GM10266 (cell line): ENCODE measurements around the gene FAAP24.
"Not testable (repeated sequence)": the region's sequence is repeated elsewhere in the genome, so short reads cannot be mapped to it uniquely, and the experiment has no call there.

Experiments used
- DNase-seq: peaks from one replicate; pipeline ENCODE4 v3.0.0; 2012; ENCODE audit errors: extremely low spot score
- TF ChIP-seq, protein P1 (sequence below): IDR thresholded peaks from 2 replicates; pipeline ENCODE4 v1.5.1; 2012; ENCODE audit warnings: mild to moderate bottlenecking, low read depth; ENCODE audit not compliant: control insufficient read depth, insufficient read depth; ENCODE audit errors: missing control alignments

FAAP24 gene

DNA sequence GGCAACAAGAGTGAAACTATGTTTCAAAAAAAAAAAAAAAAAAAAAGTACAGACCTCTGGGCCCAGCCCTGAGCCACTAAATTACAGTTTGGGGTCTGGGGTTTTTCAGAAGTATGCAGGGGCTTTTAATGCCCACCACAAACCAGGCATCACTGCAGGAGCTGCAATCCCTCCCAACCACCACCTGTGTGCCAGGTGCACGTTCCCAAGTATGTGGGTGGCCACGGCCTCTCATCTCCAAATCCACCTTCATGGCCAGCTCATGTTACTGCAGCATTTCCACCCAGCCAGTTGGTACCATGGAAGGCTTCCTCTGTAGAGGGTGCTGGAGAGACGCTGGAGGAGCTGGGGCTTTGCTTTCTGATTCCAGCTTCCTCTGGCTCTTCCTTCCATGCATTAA, 26.8 kb upstream of the FAAP24 start:
- TF ChIP-seq, protein P1, sequence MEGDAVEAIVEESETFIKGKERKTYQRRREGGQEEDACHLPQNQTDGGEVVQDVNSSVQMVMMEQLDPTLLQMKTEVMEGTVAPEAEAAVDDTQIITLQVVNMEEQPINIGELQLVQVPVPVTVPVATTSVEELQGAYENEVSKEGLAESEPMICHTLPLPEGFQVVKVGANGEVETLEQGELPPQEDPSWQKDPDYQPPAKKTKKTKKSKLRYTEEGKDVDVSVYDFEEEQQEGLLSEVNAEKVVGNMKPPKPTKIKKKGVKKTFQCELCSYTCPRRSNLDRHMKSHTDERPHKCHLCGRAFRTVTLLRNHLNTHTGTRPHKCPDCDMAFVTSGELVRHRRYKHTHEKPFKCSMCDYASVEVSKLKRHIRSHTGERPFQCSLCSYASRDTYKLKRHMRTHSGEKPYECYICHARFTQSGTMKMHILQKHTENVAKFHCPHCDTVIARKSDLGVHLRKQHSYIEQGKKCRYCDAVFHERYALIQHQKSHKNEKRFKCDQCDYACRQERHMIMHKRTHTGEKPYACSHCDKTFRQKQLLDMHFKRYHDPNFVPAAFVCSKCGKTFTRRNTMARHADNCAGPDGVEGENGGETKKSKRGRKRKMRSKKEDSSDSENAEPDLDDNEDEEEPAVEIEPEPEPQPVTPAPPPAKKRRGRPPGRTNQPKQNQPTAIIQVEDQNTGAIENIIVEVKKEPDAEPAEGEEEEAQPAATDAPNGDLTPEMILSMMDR: no peak
- DNase-seq: no peak

DNA sequence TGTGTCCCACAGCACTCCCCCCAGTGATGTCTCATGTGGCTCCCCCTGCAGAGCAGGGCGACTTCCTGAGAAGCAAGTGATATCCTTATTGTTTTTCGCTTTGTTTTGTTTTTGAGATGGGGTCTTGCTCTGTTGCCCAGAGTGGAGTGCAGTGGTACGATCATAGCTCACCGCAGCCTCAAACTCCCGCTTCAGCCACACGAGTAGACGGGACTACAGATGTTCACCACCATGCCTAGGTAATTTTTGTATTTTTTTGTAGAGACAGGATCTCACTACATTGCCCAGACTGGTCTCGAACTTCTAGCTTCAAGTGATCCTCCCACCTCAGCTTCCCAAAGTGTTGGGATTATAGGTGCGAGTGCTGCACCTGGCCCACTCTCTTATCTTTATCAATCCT, 5.3 kb upstream of the FAAP24 start:
- no peak for DNase-seq
- TF ChIP-seq, protein P1: no peak

DNA sequence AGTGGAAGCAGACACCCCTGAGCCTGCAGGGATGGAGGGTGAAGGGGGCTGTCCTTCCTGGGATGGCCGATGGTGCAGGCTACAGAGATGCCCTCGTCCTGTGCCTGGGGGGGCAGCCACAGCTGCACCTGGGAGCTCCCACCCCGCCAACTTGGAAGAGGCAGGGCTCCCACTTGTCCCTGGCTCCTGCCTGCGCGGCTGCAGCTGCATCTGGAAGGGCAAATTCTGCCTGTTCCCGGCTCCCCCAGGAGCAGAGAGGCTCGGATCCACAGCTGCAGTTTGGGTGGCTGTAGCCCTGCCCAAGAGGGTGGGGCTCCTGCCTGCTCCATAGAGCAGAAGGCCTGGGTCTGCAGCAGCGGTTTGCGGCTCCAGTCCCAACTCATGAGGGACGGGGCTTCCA, 2.5 kb upstream of the FAAP24 start:
- TF ChIP-seq, protein P1: no peak
- DNase-seq: no peak

DNA sequence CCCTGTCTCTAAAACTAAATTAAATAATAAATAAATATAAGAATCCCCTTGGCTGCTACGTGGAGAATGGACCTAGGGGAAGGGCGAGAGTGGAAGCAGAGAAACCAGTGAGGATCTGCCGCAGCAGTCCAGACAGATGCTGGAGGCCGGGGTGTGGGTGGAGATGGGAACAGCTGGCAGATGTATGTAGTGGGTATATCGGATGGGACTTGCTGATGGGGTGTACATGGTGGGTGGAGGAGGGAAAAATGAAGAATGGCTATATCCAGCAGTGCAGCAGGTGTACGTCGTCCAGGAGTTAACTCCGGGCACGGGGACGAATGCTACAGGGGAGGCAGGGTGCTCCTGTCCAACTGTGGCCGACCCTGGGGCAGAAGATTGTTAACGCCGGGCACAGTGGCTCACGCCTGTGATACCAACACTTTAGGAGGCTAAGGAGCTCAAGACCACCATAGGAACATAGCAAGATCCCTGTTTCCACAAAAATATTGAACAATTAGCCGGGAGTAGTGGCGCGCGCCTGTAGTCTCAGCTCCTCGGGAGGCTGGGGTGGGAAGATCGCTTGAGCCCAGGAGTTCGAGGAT, 938 bp upstream of the FAAP24 start:
- no peak for DNase-seq
- TF ChIP-seq, protein P1: no peak

DNA sequence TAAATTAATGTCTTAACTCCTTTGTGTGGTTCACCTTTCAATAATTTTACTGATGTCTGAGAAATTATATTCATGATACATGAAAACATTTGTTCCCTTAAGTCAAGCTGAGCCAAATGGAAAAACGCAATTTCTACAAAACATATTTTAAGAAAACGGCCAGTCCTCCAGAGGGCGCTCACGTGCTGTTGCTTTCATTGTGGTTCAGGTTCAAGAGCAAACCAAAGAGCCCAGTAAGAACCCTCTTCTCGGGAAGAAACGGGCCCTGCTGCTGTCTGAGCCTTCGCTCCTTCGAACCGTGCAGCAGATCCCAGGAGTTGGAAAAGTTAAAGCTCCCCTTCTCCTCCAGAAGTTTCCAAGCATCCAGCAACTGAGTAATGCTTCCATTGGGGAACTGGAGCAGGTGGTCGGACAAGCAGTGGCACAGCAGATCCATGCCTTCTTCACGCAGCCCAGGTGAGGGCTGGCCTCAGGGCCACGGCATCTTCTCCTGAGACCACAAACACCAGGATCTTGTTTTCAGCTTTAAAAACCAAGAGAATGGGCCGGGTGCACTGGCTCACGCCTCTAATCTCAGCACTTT, 4.3 kb downstream of the FAAP24 start:
- TF ChIP-seq, protein P1: peak; percentile 72
- DNase-seq: peak; percentile 59

DNA sequence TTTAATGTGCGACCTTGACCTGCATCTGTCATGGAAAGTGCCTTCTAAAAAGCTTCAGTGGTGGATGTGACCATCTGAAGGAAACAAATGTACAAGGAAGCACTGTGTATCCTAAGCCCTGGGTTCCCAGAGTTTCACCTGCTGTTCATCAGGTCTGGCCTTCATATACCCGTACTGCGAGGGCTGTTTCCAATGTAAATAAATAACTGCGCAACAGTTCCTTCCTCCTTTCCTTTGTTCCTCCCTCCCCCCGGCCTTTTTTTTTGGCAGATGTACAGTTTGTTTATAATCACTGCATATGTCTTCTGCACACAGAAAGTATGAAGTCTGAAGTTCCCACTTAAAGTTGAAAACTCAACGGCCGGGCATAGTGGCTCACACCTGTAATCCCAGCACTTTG, 5.2 kb downstream of the FAAP24 start:
- DNase-seq: no peak
- TF ChIP-seq, protein P1: no peak

DNA sequence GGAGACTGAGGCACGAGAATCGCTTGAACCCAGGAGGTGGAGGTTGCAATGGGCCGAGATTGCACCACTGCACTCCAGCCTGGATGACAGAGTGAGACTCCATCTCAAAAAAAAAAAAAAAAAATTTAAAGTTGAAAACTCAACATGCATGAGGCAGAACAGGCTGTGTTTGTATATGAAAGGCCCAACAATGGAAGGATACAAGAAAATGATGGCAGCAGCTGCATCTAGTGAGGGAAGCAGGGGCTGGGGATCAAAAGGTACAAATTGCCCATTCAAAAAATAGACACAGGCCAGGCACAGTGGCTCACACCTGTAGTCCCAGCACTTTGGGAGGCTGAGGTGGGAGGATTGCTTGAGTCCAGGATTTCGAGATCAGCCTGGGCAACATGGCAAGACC, 5.8 kb downstream of the FAAP24 start:
- not testable (repeated sequence) for DNase-seq

DNA sequence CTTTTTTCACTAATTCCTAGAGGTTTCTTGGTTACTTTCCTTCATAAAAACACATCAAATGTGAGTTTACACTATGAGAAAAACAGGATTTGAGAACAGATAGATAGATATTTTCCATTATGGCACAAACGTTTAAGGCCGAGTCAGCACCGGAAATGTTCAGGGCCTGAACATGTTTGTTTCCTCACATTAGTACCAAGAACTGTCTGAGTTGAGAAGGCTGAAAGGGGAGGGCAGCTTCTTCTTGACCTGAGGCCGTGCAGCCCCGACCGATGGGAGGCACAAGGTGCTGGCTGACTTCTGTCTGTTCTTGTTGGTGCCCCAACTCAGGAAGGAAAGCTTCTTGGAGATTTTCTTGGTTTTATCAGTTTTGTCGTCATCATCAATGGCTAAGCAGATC, 7.8 kb downstream of the FAAP24 start:
- not testable (repeated sequence) for DNase-seq

DNA sequence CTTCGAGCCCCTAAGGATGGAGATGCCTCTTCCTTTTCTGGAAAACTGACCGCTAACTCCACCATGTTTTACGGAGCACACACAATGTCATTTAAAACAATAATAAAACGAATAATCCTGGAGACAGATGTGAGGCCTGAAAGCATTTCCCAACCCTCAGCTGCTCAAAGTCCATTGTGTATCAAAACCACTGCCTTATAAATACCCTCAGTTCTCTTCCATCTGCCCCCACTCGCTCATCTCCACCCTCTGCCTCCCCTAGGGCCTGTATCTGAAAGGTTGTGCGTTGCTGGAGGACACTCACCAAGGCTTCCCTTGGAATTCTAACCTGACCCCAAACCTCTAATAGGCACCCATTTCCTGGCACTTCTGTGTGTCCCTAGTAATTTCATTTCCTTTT, 10.4 kb downstream of the FAAP24 start:
- DNase-seq: not testable (repeated sequence)

DNA sequence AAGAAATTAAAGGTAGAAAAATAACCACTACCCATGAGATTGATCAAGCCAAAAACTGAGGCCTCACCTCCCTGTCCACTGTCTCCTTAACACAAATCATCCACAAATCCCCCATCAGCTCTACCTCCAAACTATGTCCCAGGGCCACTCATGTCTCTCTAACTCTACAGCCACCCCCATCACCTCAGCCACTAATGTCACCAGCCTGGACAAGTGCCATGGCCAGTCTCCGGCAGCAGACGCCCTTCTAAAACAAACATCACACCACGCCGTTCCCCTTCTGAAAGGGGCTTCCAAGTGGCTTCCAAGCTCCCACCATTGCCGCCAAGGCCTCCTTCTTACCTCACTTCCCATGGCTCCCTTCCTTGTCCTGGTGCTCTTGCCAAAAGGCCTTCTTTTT, 16.2 kb downstream of the FAAP24 start:
- not testable (repeated sequence) for DNase-seq
